Kidney capillary endothelial cell (primary cell): Measurements from ENCODE around the gene APPL2.
"Not testable (repeated sequence)": the region's sequence is repeated elsewhere in the genome, so short reads cannot be mapped to it uniquely, and the experiment has no call there.

Experiments
- DNase-seq: peaks from one replicate; pipeline ENCODE4 v3.0.0-alpha.2; 2018; ENCODE audit warnings: low spot score

APPL2 gene

GRCh38 chr12:105196090-105196489 is 39.9 kb downstream of the APPL2 start:
- DNase-seq = no peak

GRCh38 chr12:105194947-105195346 is 41.0 kb downstream of the APPL2 start:
- no peak for DNase-seq

- no peak for DNase-seq
Observed at GRCh38 chr12:105192624-105193225, 43.2 kb downstream of the APPL2 start.

GRCh38 chr12:105190530-105190929 is 45.4 kb downstream of the APPL2 start:
- DNase-seq = no peak

- no peak for DNase-seq
Observed at GRCh38 chr12:105189293-105189692, 46.7 kb downstream of the APPL2 start.

- DNase-seq = not testable (repeated sequence)
Observed at GRCh38 chr12:105183976-105184375, 52.0 kb downstream of the APPL2 start.

- not testable (repeated sequence) for DNase-seq
Observed at GRCh38 chr12:105183406-105183805, 52.6 kb downstream of the APPL2 start.

- DNase-seq = not testable (repeated sequence)
Observed at GRCh38 chr12:105179114-105179513, 56.9 kb downstream of the APPL2 start.

GRCh38 chr12:105177208-105177607 is 58.8 kb downstream of the APPL2 start:
- no peak for DNase-seq

GRCh38 chr12:105175397-105175990 is 60.5 kb downstream of the APPL2 start:
- DNase-seq = no peak

- DNase-seq = no peak
Observed at GRCh38 chr12:105171691-105172436, 64.1 kb downstream of the APPL2 start.

- no peak for DNase-seq
Observed at GRCh38 chr12:105170139-105170538, 65.8 kb downstream of the APPL2 start.

GRCh38 chr12:105168006-105168405 is 68.0 kb downstream of the APPL2 start:
- no peak for DNase-seq

GRCh38 chr12:105167346-105167745 is 68.6 kb downstream of the APPL2 start:
- DNase-seq = no peak

- DNase-seq = no peak
Observed at GRCh38 chr12:105166736-105167135, 69.2 kb downstream of the APPL2 start.

GRCh38 chr12:105164068-105164467 is 71.9 kb downstream of the APPL2 start:
- no peak for DNase-seq

GRCh38 chr12:105162174-105162573 is 73.8 kb downstream of the APPL2 start:
- no peak for DNase-seq

GRCh38 chr12:105158876-105159275 is 77.1 kb downstream of the APPL2 start:
- DNase-seq = no peak

GRCh38 chr12:105157606-105158005 is 78.4 kb downstream of the APPL2 start:
- no peak for DNase-seq

GRCh38 chr12:105156260-105156659 is 79.7 kb downstream of the APPL2 start:
- no peak for DNase-seq

- DNase-seq = no peak
Observed at GRCh38 chr12:105142259-105142658, 93.7 kb downstream of the APPL2 start.

GRCh38 chr12:105141320-105141922 is 94.6 kb downstream of the APPL2 start:
- no peak for DNase-seq

GRCh38 chr12:105138248-105138647 is 97.7 kb downstream of the APPL2 start:
- no peak for DNase-seq
